GM12801 (cell line): Measurements from ENCODE around the gene LCE1B.

Experiments
- CTCF ChIP-seq: IDR thresholded peaks from one replicate; pipeline ENCODE4 v1.5.1; 2011; ENCODE audit warnings: control low read depth; ENCODE audit not compliant: insufficient read length; ENCODE audit errors: extremely low read depth

Gene LCE1B

GRCh38 chr1:152860129-152860528, 48.4 kb downstream of the LCE1B start:
- TF ChIP-seq CTCF = no peak

- no peak for TF ChIP-seq CTCF
Observed at GRCh38 chr1:152861374-152861773, 49.6 kb downstream of the LCE1B start.
